ENCODE results near the gene DUXA.

DNA sequence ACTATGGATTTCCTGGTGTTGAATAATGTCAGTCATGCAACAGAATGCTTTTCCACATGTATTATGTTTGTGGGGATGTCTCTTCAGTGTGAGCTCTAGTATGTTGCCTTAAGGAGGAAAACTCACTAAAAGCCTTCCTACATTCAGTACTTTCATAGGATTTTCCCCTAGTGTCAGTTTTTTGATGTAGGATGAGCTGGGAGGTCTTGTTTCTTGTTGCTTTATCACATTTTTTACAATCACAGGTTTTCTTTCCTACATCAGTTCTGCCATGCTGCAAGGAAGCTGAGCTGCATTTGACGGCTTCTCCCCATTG, 56.0 kb downstream of the DUXA start:
- TF ChIP-seq CTCF (IDR thresholded peaks at IDR 0.05): no peak
- no peak for TF ChIP-seq ZFX (IDR thresholded peaks at IDR 0.05; ENCODE audit: borderline replicate concordance)

Data from 22Rv1 (cell line).